ENCODE results near the gene NUP210L.
A peak's percentile ranks its signal among the peaks of the same experiment; 100 is the strongest.

NUP210L gene

GRCh38 chr1:154178911-154179811, 24.3 kb upstream of the NUP210L start:
- Mint-ChIP-seq H3K27me3 (no peaks in the 10 kb centered on the region), H3K27ac (peak overlapping the region; percentile 94), H3K9me3 (no peaks in the 10 kb centered on the region), H3K36me3 (peaks cover 14% of the 10 kb centered on the region), H3K4me1 (peaks cover 67% of the 10 kb centered on the region), H3K4me3 (peak overlapping the region; percentile 100)

- Mint-ChIP-seq H3K27ac (peak overlapping the region; percentile 63), H3K36me3 (peaks cover 13% of the 10 kb centered on the region), H3K4me3 (peak overlapping the region; percentile 72), H3K27me3 (no peaks in the 10 kb centered on the region), H3K4me1 (peaks cover 63% of the 10 kb centered on the region), H3K9me3 (no peaks in the 10 kb centered on the region)
Measured at GRCh38 chr1:154178013-154178412, 23.1 kb upstream of the NUP210L start.

- peak overlapping the region; percentile 68 for H3K27ac Mint-ChIP-seq
- H3K27me3 Mint-ChIP-seq, result no peaks in the 10 kb centered on the region
- H3K4me1 Mint-ChIP-seq, result peaks cover 76% of the 10 kb centered on the region
- H3K36me3 Mint-ChIP-seq, result peaks cover 22% of the 10 kb centered on the region
- no peaks in the 10 kb centered on the region for H3K9me3 Mint-ChIP-seq
- H3K4me3 Mint-ChIP-seq, result peak overlapping the region; percentile 63
Measured at GRCh38 chr1:154176337-154176736, 21.5 kb upstream of the NUP210L start.

- Mint-ChIP-seq H3K27ac (peak overlapping the region; percentile 51), H3K9me3 (no peaks in the 10 kb centered on the region), H3K4me3 (no peak overlapping the region), H3K27me3 (no peaks in the 10 kb centered on the region), H3K4me1 (peaks cover 77% of the 10 kb centered on the region), H3K36me3 (peaks cover 28% of the 10 kb centered on the region)
Measured at GRCh38 chr1:154174654-154175053, 19.8 kb upstream of the NUP210L start.

- H3K4me1 Mint-ChIP-seq, result peaks cover 62% of the 10 kb centered on the region
- H3K4me3 Mint-ChIP-seq, result peak overlapping the region; percentile 77
- no peaks in the 10 kb centered on the region for H3K9me3 Mint-ChIP-seq
- H3K36me3 Mint-ChIP-seq, result peaks cover 39% of the 10 kb centered on the region
- peak overlapping the region; percentile 97 for H3K27ac Mint-ChIP-seq
- H3K27me3 Mint-ChIP-seq, result no peaks in the 10 kb centered on the region
Measured at GRCh38 chr1:154171880-154172279, 17.0 kb upstream of the NUP210L start.

- H3K36me3 Mint-ChIP-seq, result peaks cover 37% of the 10 kb centered on the region
- H3K4me1 Mint-ChIP-seq, result peaks cover 56% of the 10 kb centered on the region
- no peaks in the 10 kb centered on the region for H3K27me3 Mint-ChIP-seq
- no peaks in the 10 kb centered on the region for H3K9me3 Mint-ChIP-seq
- H3K4me3 Mint-ChIP-seq, result peak overlapping the region; percentile 77
- peak overlapping the region; percentile 97 for H3K27ac Mint-ChIP-seq
Measured at GRCh38 chr1:154171223-154171583, 16.3 kb upstream of the NUP210L start.

- Mint-ChIP-seq H3K27me3 (no peaks in the 10 kb centered on the region), H3K9me3 (no peaks in the 10 kb centered on the region), H3K4me3 (peak overlapping the region; percentile 77), H3K27ac (peak overlapping the region; percentile 97), H3K4me1 (peaks cover 54% of the 10 kb centered on the region), H3K36me3 (peaks cover 40% of the 10 kb centered on the region)
Measured at GRCh38 chr1:154170547-154171222, 15.8 kb upstream of the NUP210L start.

- no peaks in the 10 kb centered on the region for H3K9me3 Mint-ChIP-seq
- peak overlapping the region; percentile 95 for H3K27ac Mint-ChIP-seq
- H3K36me3 Mint-ChIP-seq, result peaks cover 54% of the 10 kb centered on the region
- no peaks in the 10 kb centered on the region for H3K27me3 Mint-ChIP-seq
- peaks cover 69% of the 10 kb centered on the region for H3K4me1 Mint-ChIP-seq
- H3K4me3 Mint-ChIP-seq, result peak overlapping the region; percentile 48
Measured at GRCh38 chr1:154167461-154167860, 12.6 kb upstream of the NUP210L start.

- H3K27me3 Mint-ChIP-seq, result no peaks in the 10 kb centered on the region
- peaks cover 58% of the 10 kb centered on the region for H3K4me1 Mint-ChIP-seq
- no peaks in the 10 kb centered on the region for H3K9me3 Mint-ChIP-seq
- no peak overlapping the region for H3K27ac Mint-ChIP-seq
- H3K36me3 Mint-ChIP-seq, result peaks cover 45% of the 10 kb centered on the region
- no peak overlapping the region for H3K4me3 Mint-ChIP-seq
Measured at GRCh38 chr1:154166207-154166606, 11.3 kb upstream of the NUP210L start.

- Mint-ChIP-seq H3K4me3 (peak overlapping the region; percentile 7), H3K9me3 (no peaks in the 10 kb centered on the region), H3K36me3 (peaks cover 44% of the 10 kb centered on the region), H3K4me1 (peaks cover 78% of the 10 kb centered on the region), H3K27ac (peak overlapping the region; percentile 96), H3K27me3 (no peaks in the 10 kb centered on the region)
Measured at GRCh38 chr1:154159554-154159953, 4.7 kb upstream of the NUP210L start.

GRCh38 chr1:154158307-154159125, 3.6 kb upstream of the NUP210L start:
- Mint-ChIP-seq H3K27me3 (no peaks in the 10 kb centered on the region), H3K4me3 (peak overlapping the region; percentile 89), H3K27ac (peak overlapping the region; percentile 96), H3K36me3 (peaks cover 42% of the 10 kb centered on the region), H3K9me3 (no peaks in the 10 kb centered on the region), H3K4me1 (peaks cover 80% of the 10 kb centered on the region)

- H3K9me3 Mint-ChIP-seq, result no peaks in the 10 kb centered on the region
- H3K27ac Mint-ChIP-seq, result peak overlapping the region; percentile 96
- peaks cover 76% of the 10 kb centered on the region for H3K4me1 Mint-ChIP-seq
- H3K4me3 Mint-ChIP-seq, result peak overlapping the region; percentile 89
- no peaks in the 10 kb centered on the region for H3K27me3 Mint-ChIP-seq
- peaks cover 35% of the 10 kb centered on the region for H3K36me3 Mint-ChIP-seq
Measured at GRCh38 chr1:154157520-154158306, 2.8 kb upstream of the NUP210L start.

GRCh38 chr1:154155251-154155650, 378 bp upstream of the NUP210L start:
- H3K9me3 Mint-ChIP-seq, result no peaks in the 10 kb centered on the region
- peak overlapping the region; percentile 90 for H3K27ac Mint-ChIP-seq
- H3K4me1 Mint-ChIP-seq, result peaks cover 78% of the 10 kb centered on the region
- peaks cover 26% of the 10 kb centered on the region for H3K36me3 Mint-ChIP-seq
- peak overlapping the region; percentile 54 for H3K4me3 Mint-ChIP-seq
- H3K27me3 Mint-ChIP-seq, result no peaks in the 10 kb centered on the region

GRCh38 chr1:154154053-154154452, 820 bp downstream of the NUP210L start:
- Mint-ChIP-seq H3K27me3 (no peaks in the 10 kb centered on the region), H3K9me3 (no peaks in the 10 kb centered on the region), H3K27ac (peak overlapping the region; percentile 90), H3K4me3 (peak overlapping the region; percentile 28), H3K36me3 (peaks cover 17% of the 10 kb centered on the region), H3K4me1 (peaks cover 66% of the 10 kb centered on the region)

- Mint-ChIP-seq H3K9me3 (no peaks in the 10 kb centered on the region), H3K36me3 (peaks cover 3% of the 10 kb centered on the region), H3K4me3 (no peak overlapping the region)
Measured at GRCh38 chr1:154151311-154151710, 3.6 kb downstream of the NUP210L start.

More at GRCh38 chr1:154151311-154151710, 3.6 kb downstream of the NUP210L start:
- peaks cover 44% of the 10 kb centered on the region for H3K4me1 Mint-ChIP-seq
- no peaks in the 10 kb centered on the region for H3K27me3 Mint-ChIP-seq
- H3K27ac Mint-ChIP-seq, result peak overlapping the region; percentile 41
